ENCODE data around the gene CRYBA4.

DNA sequence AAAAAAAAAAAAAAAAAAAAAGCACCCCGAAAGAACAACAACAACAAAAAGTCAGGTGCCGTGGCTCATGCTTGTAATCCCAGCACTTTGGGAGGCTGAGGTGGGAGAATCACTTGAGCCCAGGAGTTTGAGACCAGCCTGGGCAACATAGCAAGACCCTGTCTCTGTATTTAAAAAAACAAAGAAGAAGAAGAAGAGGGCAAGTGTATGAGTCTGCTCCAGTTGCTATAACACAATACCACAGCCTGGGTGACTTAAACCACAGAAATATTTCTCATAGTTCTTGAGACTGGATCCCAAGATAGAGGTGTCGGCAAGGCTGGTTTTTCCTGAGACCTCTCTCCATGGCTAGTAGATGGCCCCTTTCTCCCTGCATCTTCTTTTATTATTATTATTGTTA, 12.4 kb downstream of the CRYBA4 start:
- no peak for TF ChIP-seq POLR2AphosphoS5 (IDR thresholded peaks at IDR 0.05; ENCODE audit: low read depth)
- no peak for TF ChIP-seq EZH2 (IDR thresholded peaks at IDR 0.05; ENCODE audit: low read depth, unreplicated experiment)
- TF ChIP-seq EZH2phosphoT487 (IDR thresholded peaks at IDR 0.05; ENCODE audit: unreplicated experiment): no peak
- no peak for TF ChIP-seq NANOG (IDR thresholded peaks at IDR 0.05; ENCODE audit: borderline replicate concordance)
- TF ChIP-seq, protein P1, sequence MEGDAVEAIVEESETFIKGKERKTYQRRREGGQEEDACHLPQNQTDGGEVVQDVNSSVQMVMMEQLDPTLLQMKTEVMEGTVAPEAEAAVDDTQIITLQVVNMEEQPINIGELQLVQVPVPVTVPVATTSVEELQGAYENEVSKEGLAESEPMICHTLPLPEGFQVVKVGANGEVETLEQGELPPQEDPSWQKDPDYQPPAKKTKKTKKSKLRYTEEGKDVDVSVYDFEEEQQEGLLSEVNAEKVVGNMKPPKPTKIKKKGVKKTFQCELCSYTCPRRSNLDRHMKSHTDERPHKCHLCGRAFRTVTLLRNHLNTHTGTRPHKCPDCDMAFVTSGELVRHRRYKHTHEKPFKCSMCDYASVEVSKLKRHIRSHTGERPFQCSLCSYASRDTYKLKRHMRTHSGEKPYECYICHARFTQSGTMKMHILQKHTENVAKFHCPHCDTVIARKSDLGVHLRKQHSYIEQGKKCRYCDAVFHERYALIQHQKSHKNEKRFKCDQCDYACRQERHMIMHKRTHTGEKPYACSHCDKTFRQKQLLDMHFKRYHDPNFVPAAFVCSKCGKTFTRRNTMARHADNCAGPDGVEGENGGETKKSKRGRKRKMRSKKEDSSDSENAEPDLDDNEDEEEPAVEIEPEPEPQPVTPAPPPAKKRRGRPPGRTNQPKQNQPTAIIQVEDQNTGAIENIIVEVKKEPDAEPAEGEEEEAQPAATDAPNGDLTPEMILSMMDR (conservative IDR thresholded peaks at IDR 0.05; ENCODE audit: low read depth in 2 of 2): no peak
- TF ChIP-seq, protein P2, sequence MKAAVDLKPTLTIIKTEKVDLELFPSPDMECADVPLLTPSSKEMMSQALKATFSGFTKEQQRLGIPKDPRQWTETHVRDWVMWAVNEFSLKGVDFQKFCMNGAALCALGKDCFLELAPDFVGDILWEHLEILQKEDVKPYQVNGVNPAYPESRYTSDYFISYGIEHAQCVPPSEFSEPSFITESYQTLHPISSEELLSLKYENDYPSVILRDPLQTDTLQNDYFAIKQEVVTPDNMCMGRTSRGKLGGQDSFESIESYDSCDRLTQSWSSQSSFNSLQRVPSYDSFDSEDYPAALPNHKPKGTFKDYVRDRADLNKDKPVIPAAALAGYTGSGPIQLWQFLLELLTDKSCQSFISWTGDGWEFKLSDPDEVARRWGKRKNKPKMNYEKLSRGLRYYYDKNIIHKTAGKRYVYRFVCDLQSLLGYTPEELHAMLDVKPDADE (IDR thresholded peaks at IDR 0.05): no peak
- TF ChIP-seq, protein P3, sequence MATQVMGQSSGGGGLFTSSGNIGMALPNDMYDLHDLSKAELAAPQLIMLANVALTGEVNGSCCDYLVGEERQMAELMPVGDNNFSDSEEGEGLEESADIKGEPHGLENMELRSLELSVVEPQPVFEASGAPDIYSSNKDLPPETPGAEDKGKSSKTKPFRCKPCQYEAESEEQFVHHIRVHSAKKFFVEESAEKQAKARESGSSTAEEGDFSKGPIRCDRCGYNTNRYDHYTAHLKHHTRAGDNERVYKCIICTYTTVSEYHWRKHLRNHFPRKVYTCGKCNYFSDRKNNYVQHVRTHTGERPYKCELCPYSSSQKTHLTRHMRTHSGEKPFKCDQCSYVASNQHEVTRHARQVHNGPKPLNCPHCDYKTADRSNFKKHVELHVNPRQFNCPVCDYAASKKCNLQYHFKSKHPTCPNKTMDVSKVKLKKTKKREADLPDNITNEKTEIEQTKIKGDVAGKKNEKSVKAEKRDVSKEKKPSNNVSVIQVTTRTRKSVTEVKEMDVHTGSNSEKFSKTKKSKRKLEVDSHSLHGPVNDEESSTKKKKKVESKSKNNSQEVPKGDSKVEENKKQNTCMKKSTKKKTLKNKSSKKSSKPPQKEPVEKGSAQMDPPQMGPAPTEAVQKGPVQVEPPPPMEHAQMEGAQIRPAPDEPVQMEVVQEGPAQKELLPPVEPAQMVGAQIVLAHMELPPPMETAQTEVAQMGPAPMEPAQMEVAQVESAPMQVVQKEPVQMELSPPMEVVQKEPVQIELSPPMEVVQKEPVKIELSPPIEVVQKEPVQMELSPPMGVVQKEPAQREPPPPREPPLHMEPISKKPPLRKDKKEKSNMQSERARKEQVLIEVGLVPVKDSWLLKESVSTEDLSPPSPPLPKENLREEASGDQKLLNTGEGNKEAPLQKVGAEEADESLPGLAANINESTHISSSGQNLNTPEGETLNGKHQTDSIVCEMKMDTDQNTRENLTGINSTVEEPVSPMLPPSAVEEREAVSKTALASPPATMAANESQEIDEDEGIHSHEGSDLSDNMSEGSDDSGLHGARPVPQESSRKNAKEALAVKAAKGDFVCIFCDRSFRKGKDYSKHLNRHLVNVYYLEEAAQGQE (IDR thresholded peaks at IDR 0.05; ENCODE audit: unreplicated experiment): no peak
- no peak for TF ChIP-seq CREB1 (CRISPR knock-in tag; IDR thresholded peaks at IDR 0.05; ENCODE audit: low read depth)
- TF ChIP-seq JUNB (IDR thresholded peaks at IDR 0.05; ENCODE audit: unreplicated experiment): no peak
- TF ChIP-seq, protein P4, sequence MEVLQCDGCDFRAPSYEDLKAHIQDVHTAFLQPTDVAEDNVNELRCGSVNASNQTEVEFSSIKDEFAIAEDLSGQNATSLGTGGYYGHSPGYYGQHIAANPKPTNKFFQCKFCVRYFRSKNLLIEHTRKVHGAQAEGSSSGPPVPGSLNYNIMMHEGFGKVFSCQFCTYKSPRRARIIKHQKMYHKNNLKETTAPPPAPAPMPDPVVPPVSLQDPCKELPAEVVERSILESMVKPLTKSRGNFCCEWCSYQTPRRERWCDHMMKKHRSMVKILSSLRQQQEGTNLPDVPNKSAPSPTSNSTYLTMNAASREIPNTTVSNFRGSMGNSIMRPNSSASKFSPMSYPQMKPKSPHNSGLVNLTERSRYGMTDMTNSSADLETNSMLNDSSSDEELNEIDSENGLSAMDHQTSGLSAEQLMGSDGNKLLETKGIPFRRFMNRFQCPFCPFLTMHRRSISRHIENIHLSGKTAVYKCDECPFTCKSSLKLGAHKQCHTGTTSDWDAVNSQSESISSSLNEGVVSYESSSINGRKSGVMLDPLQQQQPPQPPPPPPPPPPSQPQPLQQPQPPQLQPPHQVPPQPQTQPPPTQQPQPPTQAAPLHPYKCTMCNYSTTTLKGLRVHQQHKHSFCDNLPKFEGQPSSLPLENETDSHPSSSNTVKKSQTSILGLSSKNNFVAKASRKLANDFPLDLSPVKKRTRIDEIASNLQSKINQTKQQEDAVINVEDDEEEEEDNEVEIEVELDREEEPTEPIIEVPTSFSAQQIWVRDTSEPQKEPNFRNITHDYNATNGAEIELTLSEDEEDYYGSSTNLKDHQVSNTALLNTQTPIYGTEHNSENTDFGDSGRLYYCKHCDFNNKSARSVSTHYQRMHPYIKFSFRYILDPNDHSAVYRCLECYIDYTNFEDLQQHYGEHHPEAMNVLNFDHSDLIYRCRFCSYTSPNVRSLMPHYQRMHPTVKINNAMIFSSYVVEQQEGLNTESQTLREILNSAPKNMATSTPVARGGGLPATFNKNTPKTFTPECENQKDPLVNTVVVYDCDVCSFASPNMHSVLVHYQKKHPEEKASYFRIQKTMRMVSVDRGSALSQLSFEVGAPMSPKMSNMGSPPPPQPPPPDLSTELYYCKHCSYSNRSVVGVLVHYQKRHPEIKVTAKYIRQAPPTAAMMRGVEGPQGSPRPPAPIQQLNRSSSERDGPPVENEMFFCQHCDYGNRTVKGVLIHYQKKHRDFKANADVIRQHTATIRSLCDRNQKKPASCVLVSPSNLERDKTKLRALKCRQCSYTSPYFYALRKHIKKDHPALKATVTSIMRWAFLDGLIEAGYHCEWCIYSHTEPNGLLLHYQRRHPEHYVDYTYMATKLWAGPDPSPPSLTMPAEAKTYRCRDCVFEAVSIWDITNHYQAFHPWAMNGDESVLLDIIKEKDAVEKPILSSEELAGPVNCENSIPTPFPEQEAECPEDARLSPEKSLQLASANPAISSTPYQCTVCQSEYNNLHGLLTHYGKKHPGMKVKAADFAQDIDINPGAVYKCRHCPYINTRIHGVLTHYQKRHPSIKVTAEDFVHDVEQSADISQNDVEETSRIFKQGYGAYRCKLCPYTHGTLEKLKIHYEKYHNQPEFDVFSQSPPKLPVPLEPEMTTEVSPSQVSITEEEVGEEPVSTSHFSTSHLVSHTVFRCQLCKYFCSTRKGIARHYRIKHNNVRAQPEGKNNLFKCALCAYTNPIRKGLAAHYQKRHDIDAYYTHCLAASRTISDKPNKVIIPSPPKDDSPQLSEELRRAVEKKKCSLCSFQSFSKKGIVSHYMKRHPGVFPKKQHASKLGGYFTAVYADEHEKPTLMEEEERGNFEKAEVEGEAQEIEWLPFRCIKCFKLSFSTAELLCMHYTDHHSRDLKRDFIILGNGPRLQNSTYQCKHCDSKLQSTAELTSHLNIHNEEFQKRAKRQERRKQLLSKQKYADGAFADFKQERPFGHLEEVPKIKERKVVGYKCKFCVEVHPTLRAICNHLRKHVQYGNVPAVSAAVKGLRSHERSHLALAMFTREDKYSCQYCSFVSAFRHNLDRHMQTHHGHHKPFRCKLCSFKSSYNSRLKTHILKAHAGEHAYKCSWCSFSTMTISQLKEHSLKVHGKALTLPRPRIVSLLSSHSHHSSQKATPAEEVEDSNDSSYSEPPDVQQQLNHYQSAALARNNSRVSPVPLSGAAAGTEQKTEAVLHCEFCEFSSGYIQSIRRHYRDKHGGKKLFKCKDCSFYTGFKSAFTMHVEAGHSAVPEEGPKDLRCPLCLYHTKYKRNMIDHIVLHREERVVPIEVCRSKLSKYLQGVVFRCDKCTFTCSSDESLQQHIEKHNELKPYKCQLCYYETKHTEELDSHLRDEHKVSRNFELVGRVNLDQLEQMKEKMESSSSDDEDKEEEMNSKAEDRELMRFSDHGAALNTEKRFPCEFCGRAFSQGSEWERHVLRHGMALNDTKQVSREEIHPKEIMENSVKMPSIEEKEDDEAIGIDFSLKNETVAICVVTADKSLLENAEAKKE (CRISPR knock-in tag; IDR thresholded peaks at IDR 0.05): no peak
- no peak for TF ChIP-seq ZNF331 (CRISPR knock-in tag; IDR thresholded peaks at IDR 0.05; ENCODE audit: low read depth)

All from GM23338 (cell line).